Upper lobe of left lung (tissue), 6 donors: ENCODE measurements around the gene SVIL. TPM values are rescaled to one million over a fixed set of nuclear protein-coding genes. Genes with fewer than 3 reads are reported as not detected.
A peak's percentile ranks its signal among the peaks of the same experiment; 100 is the strongest.

ENCODE experiments used
- ATAC-seq, 2 donors: fragments of 200-7000 bp; cut with Tn5 transposase; one replicate each; pipeline ENCODE4 v1.9.1; 2022; ENCODE audit warnings: mild to moderate bottlenecking in 2 of 2, moderate library complexity in 2 of 2; ENCODE audit not compliant: low FRiP score in 2 of 2
- DNase-seq, 2 donors: peaks; one replicate each; pipeline ENCODE4 v3.0.0-alpha.2; 2019 to 2020
- H3K27ac ChIP-seq, 4 donors: fragments of 200-600 bp; sonication (generic); one replicate each; pipeline ENCODE4 v1.5.1; 2016 to 2019
- H3K27me3 ChIP-seq, 4 donors: fragments of 200-600 bp; sonication (generic); one replicate each; pipeline ENCODE4 v1.5.1; 2017 to 2019
- H3K36me3 ChIP-seq, 4 donors: fragments of 200-600 bp; sonication (generic); one replicate each; pipeline ENCODE4 v1.5.1; 2016 to 2019
- H3K4me1 ChIP-seq, 4 donors: fragments of 200-600 bp; sonication (generic); one replicate each; pipeline ENCODE4 v1.5.1; 2018 to 2019
- H3K4me3 ChIP-seq, 4 donors: fragments of 200-600 bp; sonication (generic); one replicate each; pipeline ENCODE4 v1.5.1; 2017 to 2019; ENCODE audit warnings: mild to moderate bottlenecking in 2 of 4, moderate library complexity in 1 of 4
- H3K9me3 ChIP-seq, 4 donors: fragments of 200-600 bp; sonication (generic); one replicate each; pipeline ENCODE4 v1.5.1; 2018 to 2019
- CTCF ChIP-seq, 6 experiments: fragments of 450-650 bp in 4 of 6; fragments of 200-600 bp in 2 of 6; sonication (generic) in 2 of 6; IDR thresholded peaks; one replicate each; pipeline ENCODE4 v1.5.1; 2016 to 2019; ENCODE audit warnings: antibody characterized with exemption in 6 of 6
- EP300 ChIP-seq, 4 donors: sonication (generic); formaldehyde crosslinking; IDR thresholded peaks; one replicate each; pipeline ENCODE4 v1.5.1; 2017; ENCODE audit warnings: antibody characterized with exemption in 4 of 4, control low read depth in 2 of 4
- POLR2A ChIP-seq, 4 donors: fragments of 450-650 bp; IDR thresholded peaks; one replicate each; pipeline ENCODE4 v1.5.1; 2016 to 2017; ENCODE audit warnings: antibody characterized with exemption in 4 of 4, mild to moderate bottlenecking in 2 of 4
- POLR2AphosphoS5 ChIP-seq, 2 donors: sonication (generic); formaldehyde crosslinking; IDR thresholded peaks; one replicate each; pipeline ENCODE4 v1.5.1; 2017; ENCODE audit warnings: antibody characterized with exemption in 2 of 2
- WGBS, 2 donors: methylation state at CpG; one replicate each; pipeline ENCODE4 v1.1.5; 2017 to 2018; 5-methylcytosine and 5-hydroxymethylcytosine counted together
- total RNA-seq, 6 donors: library from RNA; depleted of rRNA in 4 of 6; stranded (reverse); fragments of >200 nt in 4 of 6; gene quantifications; one replicate each; pipeline versions ENCODE4 v1.1.0 to v1.2.1, GENCODE V29; 2016 to 2021
- donor health status: DM: no; HTN: no; CAD: no; lungs with moderate emphysema.
- donor health status: DM: no; HTN: yes; CAD: no; lungs with severe emphysema.

SVIL gene
- total RNA-seq, 6 donors from 2014 or later = 65.5 to 137 (median 105) TPM

GRCh38 chr10:29502351-29502750 lies 132.4 kb downstream of the SVIL start:
- DNase-seq = no peak
- H3K4me3 ChIP-seq = no peak overlapping the region
- TF ChIP-seq CTCF (IDR thresholded peaks at IDR 0.05) = no peak
- no peak for TF ChIP-seq EP300 (IDR thresholded peaks at IDR 0.05)
- TF ChIP-seq POLR2AphosphoS5 (IDR thresholded peaks at IDR 0.05) = no peak
- TF ChIP-seq POLR2A (IDR thresholded peaks at IDR 0.05) = no peak
- H3K36me3 ChIP-seq = peaks cover 0 to 11% (median 10%) of the 10 kb centered on the region in 4 donors
- no peak for ATAC-seq
- no peaks in the 10 kb centered on the region for H3K9me3 ChIP-seq
- no peak overlapping the region for H3K27ac ChIP-seq
- no peaks in the 10 kb centered on the region for H3K4me1 ChIP-seq
- WGBS, 2 donors = 88% methylated on average over 1 of the region's 1 CpG
- H3K27me3 ChIP-seq = no peaks in the 10 kb centered on the region

- DNase-seq = no peak
- peak in 1 of 2 donors; percentile 89 for ATAC-seq
These were observed 133.1 kb downstream of the SVIL start for GRCh38 chr10:29501692-29502091.

GRCh38 chr10:29499993-29500537 lies 134.7 kb downstream of the SVIL start:
- Histone ChIP-seq H3K36me3 (peaks cover 0 to 20% (median 13%) of the 10 kb centered on the region in 4 donors), H3K27me3 (no peaks in the 10 kb centered on the region), H3K27ac (no peak overlapping the region), H3K9me3 (no peaks in the 10 kb centered on the region), H3K4me3 (no peak overlapping the region), H3K4me1 (no peaks in the 10 kb centered on the region)
- WGBS, 2 donors = 86 to 90% methylated on average over 10 to 13 of the region's 13 CpGs
- TF ChIP-seq CTCF (IDR thresholded peaks at IDR 0.05) = no peak
- no peak for TF ChIP-seq POLR2A (IDR thresholded peaks at IDR 0.05)
- TF ChIP-seq EP300 (IDR thresholded peaks at IDR 0.05) = no peak
- TF ChIP-seq POLR2AphosphoS5 (IDR thresholded peaks at IDR 0.05) = no peak
- ATAC-seq = no peak
- DNase-seq = no peak

More at GRCh38 chr10:29501692-29502091, 133.1 kb downstream of the SVIL start:
- Histone ChIP-seq H3K36me3 (peaks cover 0 to 11% (median 11%) of the 10 kb centered on the region in 4 donors), H3K27ac (no peak overlapping the region), H3K9me3 (no peaks in the 10 kb centered on the region), H3K27me3 (no peaks in the 10 kb centered on the region), H3K4me3 (no peak overlapping the region), H3K4me1 (no peaks in the 10 kb centered on the region)
- TF ChIP-seq POLR2A (IDR thresholded peaks at IDR 0.05) (no peak), POLR2AphosphoS5 (IDR thresholded peaks at IDR 0.05) (no peak), EP300 (IDR thresholded peaks at IDR 0.05) (no peak), CTCF (IDR thresholded peaks at IDR 0.05) (no peak)
- WGBS, 2 donors = 90 to 96% methylated on average over 7 of the region's 7 CpGs

GRCh38 chr10:29496341-29497162 lies 138.2 kb downstream of the SVIL start:
- WGBS, 2 donors = 33 to 38% methylated on average over 11 to 14 of the region's 14 CpGs
- Histone ChIP-seq H3K27me3 (no peaks in the 10 kb centered on the region), H3K4me3 (no peak overlapping the region), H3K36me3 (peaks cover 0 to 48% (median 35%) of the 10 kb centered on the region in 4 donors), H3K4me1 (no peaks in the 10 kb centered on the region), H3K9me3 (no peaks in the 10 kb centered on the region), H3K27ac (no peak overlapping the region)
- peak; percentile 64 to 89 for DNase-seq
- ATAC-seq = peak; percentile 87
- TF ChIP-seq POLR2AphosphoS5 (IDR thresholded peaks at IDR 0.05) (no peak), CTCF (IDR thresholded peaks at IDR 0.05) (peak; percentile 71 to 95 (median 80))
